ENCODE data around the gene C14orf132. TPM values are rescaled to one million over a fixed set of nuclear protein-coding genes. Genes with fewer than 3 reads are reported as not detected.

The C14orf132 gene
- total RNA-seq, 2 experiments from 2014 or later = 2.0 to 2.4 TPM

GRCh38 chr14:96077983-96078624 is 38.9 kb downstream of the C14orf132 start:
- peaks cover 0 to 9% of the 10 kb centered on the region in 2 experiments for H3K9me3 ChIP-seq (ENCODE audit: control insufficient read depth in 1 of 2, insufficient read depth in 1 of 2, low read length in 2 of 2)
- H3K4me1 ChIP-seq (ENCODE audit: insufficient read depth, low read length) = no peaks in the 10 kb centered on the region
- peaks cover 5% of the 10 kb centered on the region for H3K9me3 Mint-ChIP-seq
- DNase-seq (no peak), ATAC-seq (ENCODE audit: poor library complexity) (no peak)
- peaks cover 3 to 12% of the 10 kb centered on the region in 2 experiments for H3K27me3 ChIP-seq (ENCODE audit: control insufficient read depth in 1 of 2, insufficient read depth in 2 of 2, low read length in 2 of 2)
- ChIA-PET CTCF (no interaction called here), POLR2A (no interaction called here)
- intact Hi-C loops (cut with DNase I, micrococcal nuclease) = no loop called here
- H3K27me3 Mint-ChIP-seq = peaks cover 5% of the 10 kb centered on the region
- H3K4me3 Mint-ChIP-seq = no peak overlapping the region
- no peak overlapping the region for H3K4me3 ChIP-seq (ENCODE audit: low read length)
- H3K36me3 ChIP-seq (ENCODE audit: insufficient read depth, low read length) = no peaks in the 10 kb centered on the region
- H3K27ac Mint-ChIP-seq = no peak overlapping the region
- no peak for TF ChIP-seq CTCF (IDR thresholded peaks at IDR 0.05)
- H3K36me3 Mint-ChIP-seq (ENCODE audit: low read depth) = no peaks in the 10 kb centered on the region
- H3K4me1 Mint-ChIP-seq (ENCODE audit: low read depth) = no peaks in the 10 kb centered on the region
- no peak overlapping the region for H3K27ac ChIP-seq (ENCODE audit: low read depth in 1 of 2, low read length in 2 of 2)

- peaks cover 3 to 12% of the 10 kb centered on the region in 2 experiments for H3K27me3 ChIP-seq (ENCODE audit: control insufficient read depth in 1 of 2, insufficient read depth in 2 of 2, low read length in 2 of 2)
- no peak overlapping the region for H3K27ac Mint-ChIP-seq
- no peaks in the 10 kb centered on the region for H3K36me3 ChIP-seq (ENCODE audit: insufficient read depth, low read length)
- H3K27ac ChIP-seq (ENCODE audit: low read depth in 1 of 2, low read length in 2 of 2) = no peak overlapping the region
- no peaks in the 10 kb centered on the region for H3K4me1 ChIP-seq (ENCODE audit: insufficient read depth, low read length)
- peaks cover 4% of the 10 kb centered on the region for H3K27me3 Mint-ChIP-seq
- POLR2A ChIA-PET = no interaction called here
- H3K4me3 Mint-ChIP-seq = no peak overlapping the region
- H3K9me3 ChIP-seq (ENCODE audit: control insufficient read depth in 1 of 2, insufficient read depth in 1 of 2, low read length in 2 of 2) = peaks cover 0 to 9% of the 10 kb centered on the region in 2 experiments
- intact Hi-C loops (cut with DNase I, micrococcal nuclease) = no loop called here
- H3K9me3 Mint-ChIP-seq = peaks cover 4% of the 10 kb centered on the region
- no peaks in the 10 kb centered on the region for H3K4me1 Mint-ChIP-seq (ENCODE audit: low read depth)
- H3K4me3 ChIP-seq (ENCODE audit: low read length) = no peak overlapping the region
- no peak for TF ChIP-seq CTCF (IDR thresholded peaks at IDR 0.05)
- DNase-seq (no peak), ATAC-seq (ENCODE audit: poor library complexity) (no peak)
- H3K36me3 Mint-ChIP-seq (ENCODE audit: low read depth) = no peaks in the 10 kb centered on the region
- CTCF ChIA-PET = no interaction called here
These were observed 39.5 kb downstream of the C14orf132 start for GRCh38 chr14:96078625-96079016.

GRCh38 chr14:96079066-96079465 is 39.9 kb downstream of the C14orf132 start:
- DNase-seq (no peak), ATAC-seq (ENCODE audit: poor library complexity) (no peak)
- Histone ChIP-seq H3K9me3 (ENCODE audit: control insufficient read depth in 1 of 2, insufficient read depth in 1 of 2, low read length in 2 of 2) (peaks cover 0 to 9% of the 10 kb centered on the region in 2 experiments), H3K36me3 (ENCODE audit: insufficient read depth, low read length) (no peaks in the 10 kb centered on the region), H3K4me1 (ENCODE audit: insufficient read depth, low read length) (no peaks in the 10 kb centered on the region), H3K4me3 (ENCODE audit: low read length) (no peak overlapping the region), H3K27ac (ENCODE audit: low read depth in 1 of 2, low read length in 2 of 2) (no peak overlapping the region), H3K27me3 (ENCODE audit: control insufficient read depth in 1 of 2, insufficient read depth in 2 of 2, low read length in 2 of 2) (peaks cover 3 to 12% of the 10 kb centered on the region in 2 experiments)
- POLR2A ChIA-PET = no interaction called here
- H3K27me3 Mint-ChIP-seq = no peaks in the 10 kb centered on the region
- TF ChIP-seq CTCF (IDR thresholded peaks at IDR 0.05) = no peak
- H3K4me3 Mint-ChIP-seq = no peak overlapping the region
- no peaks in the 10 kb centered on the region for H3K9me3 Mint-ChIP-seq
- no peaks in the 10 kb centered on the region for H3K4me1 Mint-ChIP-seq (ENCODE audit: low read depth)
- no peaks in the 10 kb centered on the region for H3K36me3 Mint-ChIP-seq (ENCODE audit: low read depth)
- H3K27ac Mint-ChIP-seq = no peak overlapping the region
- CTCF ChIA-PET = no interaction called here
- intact Hi-C loops (cut with DNase I, micrococcal nuclease) = no loop called here

Data from CD4-positive, alpha-beta T cell (primary cell).